GM12878 (cell line): Measurements from ENCODE around the gene GORASP2. TPM values are rescaled to one million over a fixed set of nuclear protein-coding genes. Genes with fewer than 3 reads are reported as not detected.
"Not testable (repeated sequence)": the region's sequence is repeated elsewhere in the genome, so short reads cannot be mapped to it uniquely, and the experiment has no call there.

Source experiments
- ATAC-seq: fragments of 200-7000 bp; cut with Tn5 transposase; 3 replicates; pipeline ENCODE4 v1.9.1; 2020; ENCODE audit warnings: mild to moderate bottlenecking, moderate library complexity
- BruUV-seq: library from RNA; stranded (reverse); fragments of 400-500 nt; replicated peaks from 2 replicates; lab custom pipeline; 2021; lab: Mats Ljungman, UMichigan
- CTCF ChIA-PET: fragments of 300-600 bp; sonication (Branson Sonifier 250); formaldehyde crosslinking; extraction: SDS; loops from one replicate; lab custom pipeline; 2021; ENCODE audit warnings: inconsistent platforms; lab: Yijun Ruan, JAX
- POLR2A ChIA-PET: fragments of 350-600 bp; formaldehyde crosslinking; extraction: SDS; loops from one replicate; lab custom pipeline; 2021; ENCODE audit warnings: inconsistent platforms; lab: Charles Lee
- RAD21 ChIA-PET: fragments of 300-600 bp; sonication (Branson Sonifier 250); formaldehyde crosslinking; loops from one replicate; lab custom pipeline; 2023; ENCODE audit warnings: antibody characterized with exemption; ENCODE audit not compliant: unreplicated experiment; lab: Charles Lee
- SMC1A ChIA-PET: fragments of 300-600 bp; sonication (Branson Sonifier 250); formaldehyde crosslinking; loops from one replicate; lab custom pipeline; 2023; ENCODE audit not compliant: unreplicated experiment, uncharacterized antibody; lab: Charles Lee
- DNase-seq: peaks from one replicate; pipeline ENCODE4 v3.0.0-alpha.2; 2011; ENCODE audit warnings: low read depth, low spot score
- FAIRE-seq: peaks from 3 replicates; lab custom pipeline; 2011; peaks lifted over from hg19 to GRCh38; lab: Jason Lieb, UNC
- H2AFZ ChIP-seq: 2 replicates; pipeline ENCODE4 v1.6.0; 2011; ENCODE audit warnings: low read depth, low read length, control low read depth; ENCODE audit not compliant: control insufficient read depth
- H3K27ac ChIP-seq: 2 replicates; pipeline ENCODE4 v1.5.1; 2011; ENCODE audit warnings: control low read depth; ENCODE audit not compliant: control insufficient read depth, insufficient read depth
- H3K27me3 ChIP-seq, 2 experiments: replicated peaks in 1 of 2; 2 replicates each; pipeline versions ENCODE4 v1.6.0 to v1.6.1; 2011; ENCODE audit warnings: low read length in 1 of 2; ENCODE audit not compliant: control insufficient read depth in 2 of 2, insufficient read depth in 2 of 2
- H3K36me3 ChIP-seq, 2 experiments: 2 replicates each; pipeline ENCODE4 v1.5.1; 2011; ENCODE audit warnings: low read length in 1 of 2; ENCODE audit not compliant: control insufficient read depth in 2 of 2, insufficient read depth in 2 of 2
- H3K4me1 ChIP-seq: 2 replicates; pipeline ENCODE4 v1.6.1; 2011; ENCODE audit warnings: mild to moderate bottlenecking, low read length, moderate library complexity, mixed read lengths; ENCODE audit not compliant: control insufficient read depth, insufficient read depth
- H3K4me2 ChIP-seq: 2 replicates; pipeline ENCODE4 v1.6.0; 2011; ENCODE audit warnings: control low read depth; ENCODE audit not compliant: control insufficient read depth, insufficient read depth
- H3K4me3 ChIP-seq: fragments of 200-600 bp; sonication (generic); 2 replicates; pipeline ENCODE4 v1.5.1; 2016
- H3K79me2 ChIP-seq: 2 replicates; pipeline ENCODE4 v1.6.0; 2011; ENCODE audit warnings: low read length; ENCODE audit not compliant: control insufficient read depth, insufficient read depth
- H3K9ac ChIP-seq: 2 replicates; pipeline ENCODE4 v1.8.0; 2011; ENCODE audit warnings: low read length, control low read depth, mixed read lengths; ENCODE audit not compliant: control insufficient read depth, insufficient read depth
- H3K9me3 ChIP-seq: replicated peaks from 3 replicates; pipeline ENCODE4 v1.5.1; 2011; ENCODE audit warnings: mild to moderate bottlenecking, low read length; ENCODE audit not compliant: control insufficient read depth, insufficient read depth
- H4K20me1 ChIP-seq: 2 replicates; pipeline ENCODE4 v1.6.0; 2011; ENCODE audit not compliant: control insufficient read depth, insufficient read depth
- MYB ChIP-seq: fragments of 150-350 bp; IDR thresholded peaks from 2 replicates; pipeline ENCODE4 v1.6.1; 2014; ENCODE audit warnings: mild to moderate bottlenecking, low read depth, low read length, borderline replicate concordance
- RELA ChIP-seq: fragments of 450-650 bp; IDR thresholded peaks from 2 replicates; pipeline ENCODE4 v1.8.0; 2014; ENCODE audit warnings: borderline replicate concordance; ENCODE audit not compliant: partially characterized antibody
- YBX1 ChIP-seq: fragments of 450-650 bp; IDR thresholded peaks from 2 replicates; pipeline ENCODE4 v1.6.1; 2016; ENCODE audit warnings: antibody characterized with exemption
- YY1 ChIP-seq: IDR thresholded peaks from 2 replicates; pipeline ENCODE4 v1.6.1; 2011; ENCODE audit warnings: low read depth, mild to moderate bottlenecking, low read length
- ZNF274 ChIP-seq: IDR thresholded peaks from one replicate; pipeline ENCODE4 v1.8.0; 2011; ENCODE audit not compliant: insufficient read length, insufficient read depth
- WGBS: methylation state at CpG from one replicate; pipeline ENCODE4 v1.1.6; 2016; ENCODE audit warnings: low lambda C conversion rate; ENCODE audit not compliant: insufficient replicate concordance, insufficient coverage; ENCODE audit errors: missing lambda C conversion rate; 5-methylcytosine and 5-hydroxymethylcytosine counted together
- in situ Hi-C: fragments of 300-500 bp; cut with MboI; formaldehyde crosslinking; loops from 9 replicates; pipeline ENCODE4 v1.14.3; 2018; ENCODE audit warnings: mixed read lengths
- intact Hi-C: fragments of 100-400 bp; cut with micrococcal nuclease; formaldehyde crosslinking; loops from one replicate; pipeline ENCODE4 v1.14.2; 2022; ENCODE audit not compliant: unreplicated experiment
- polyA plus RNA-seq, 11 experiments: library from polyadenylated mRNA; depleted of rRNA in 4 of 11; unstranded in 6 of 11; stranded (reverse) in 5 of 11; fragments of >200 nt; fragmentation: Nextera tagmentation in 4 of 11; fragmentation: Illumina TruSeq in 1 of 11; extraction: Ambion mirVana in 4 of 11; extraction: Trizol in 1 of 11; gene quantifications; 1 replicate in 1 of 11; 2 replicates in 10 of 11; pipeline versions ENCODE4 v1.2.1 to v1.2.3, GENCODE V29; 2011 to 2016; ENCODE audit warnings: inconsistent platforms in 2 of 11, missing spikeins in 2 of 11, low read depth in 1 of 11
- total RNA-seq, 4 experiments: library from RNA; depleted of rRNA in 3 of 4; stranded (reverse); fragments of >200 nt in 3 of 4; fragmentation: Illumina TruSeq in 1 of 4; extraction: Trizol in 1 of 4; gene quantifications; 2 replicates each; pipeline versions ENCODE4 v1.2.1 to v1.2.3, GENCODE V29; 2013 to 2021

GORASP2 gene
- total and polyA plus RNA-seq, 10 of the 15 experiments (the other 5 are each of a cell fraction or from before 2014, with no cell fraction given): 26.3 to 169 (median 103) TPM

GRCh38 chr2:170911314-170911889, 17.7 kb upstream of the GORASP2 start:
- Histone ChIP-seq H3K4me3 (no peak overlapping the region), H3K27ac (no peak overlapping the region), H3K79me2 (no peaks in the 10 kb centered on the region), H3K27me3 (no peaks in the 10 kb centered on the region), H2AFZ (no peak overlapping the region), H3K9me3 (peaks cover 3% of the 10 kb centered on the region; the same call in 2 of the 3 replicates), H3K4me1 (no peaks in the 10 kb centered on the region), H3K4me2 (no peak overlapping the region), H3K36me3 (no peaks in the 10 kb centered on the region), H4K20me1 (no peaks in the 10 kb centered on the region), H3K9ac (no peak overlapping the region)
- in situ Hi-C loops: no loop called here
- ChIA-PET CTCF (no interaction called here), POLR2A (no interaction called here), SMC1A (interaction anchor here (1.0 kb wide), 1 partner anchor 14 kb away, joined by 3 read pairs; no protein-coding TSS in a partner anchor), RAD21 (no interaction called here)
- 28% methylated on average over 5 of the region's 5 CpGs for WGBS
- ATAC-seq: no peak
- no peak for FAIRE-seq
- TF ChIP-seq RELA (no peak), YY1 (no peak), MYB (no peak), ZNF274 (peak; percentile 49), YBX1 (no peak)
- BruUV-seq: no TSS peak
- intact Hi-C loops: no loop called here
- no peak for DNase-seq

GRCh38 chr2:170914994-170915666, 13.9 kb upstream of the GORASP2 start:
- POLR2A ChIA-PET, H3K9ac ChIP-seq, BruUV-seq, H3K27me3 ChIP-seq, H3K4me2 ChIP-seq, H3K27ac ChIP-seq, H3K4me1 ChIP-seq, H2AFZ ChIP-seq, RAD21 ChIA-PET, in situ Hi-C loops, DNase-seq, H3K4me3 ChIP-seq, SMC1A ChIA-PET, H3K36me3 ChIP-seq, FAIRE-seq, H4K20me1 ChIP-seq, H3K79me2 ChIP-seq, intact Hi-C loops, ATAC-seq: not testable (repeated sequence)
- peaks cover 11% of the 10 kb centered on the region for H3K9me3 ChIP-seq
- CTCF ChIA-PET: interaction anchor here (0.7 kb wide), 1 partner anchor 795 kb away, joined by 3 read pairs; no protein-coding TSS in a partner anchor
- 89% methylated on average over 17 of the region's 17 CpGs for WGBS
